T-helper 1 cell treated with Interleukin-12 subunit alpha and Interleukin-12 subunit beta and Interleukin-4 antibody, amounts not matched to agents 30 ng/mL and 1 ng/mL, for 36 hours (primary cell): ENCODE results near the gene OSBPL10. TPM values are rescaled to one million over a fixed set of nuclear protein-coding genes. Genes with fewer than 3 reads are reported as not detected.

ENCODE experiments used
- intact Hi-C: fragments of 100-400 bp; cut with micrococcal nuclease; formaldehyde crosslinking; loops from one replicate; pipeline ENCODE4 v1.15.1; 2024
- total RNA-seq: library from RNA; stranded (reverse); gene quantifications from 2 replicates; pipeline ENCODE4 v1.2.3, GENCODE V29; 2022

Gene OSBPL10
- total RNA-seq, 1 donor from 2014 or later = 4.7 TPM

GRCh38 chr3:31926543-31926942 is 54.5 kb downstream of the OSBPL10 start:
- intact Hi-C loops = no loop called here

- intact Hi-C loops = no loop called here
Observed at GRCh38 chr3:31925271-31925630, 55.8 kb downstream of the OSBPL10 start.

- intact Hi-C loops = no loop called here
Observed at GRCh38 chr3:31924610-31925270, 56.3 kb downstream of the OSBPL10 start.

GRCh38 chr3:31922962-31923361 is 58.1 kb downstream of the OSBPL10 start:
- intact Hi-C loops = no loop called here

GRCh38 chr3:31921837-31922236 is 59.2 kb downstream of the OSBPL10 start:
- intact Hi-C loops = no loop called here

- intact Hi-C loops = no loop called here
Observed at GRCh38 chr3:31920310-31920709, 60.8 kb downstream of the OSBPL10 start.

GRCh38 chr3:31919528-31919927 is 61.5 kb downstream of the OSBPL10 start:
- intact Hi-C loops = loop anchor here (2.0 to 10.0 kb wide), 7 partner anchors 61 to 1261 kb away; partner anchors contain the start of genes OSBPL10, STT3B and ZNF860

- intact Hi-C loops = loop anchor here (1.0 to 10.0 kb wide), 12 partner anchors 62 to 1260 kb away; partner anchors contain the start of genes CNOT10, GPD1L, OSBPL10 and STT3B
Observed at GRCh38 chr3:31918179-31919150, 62.6 kb downstream of the OSBPL10 start.

- intact Hi-C loops = loop anchor here (1.0 to 10.0 kb wide), 12 partner anchors 63 to 1259 kb away; partner anchors contain the start of genes CNOT10, GPD1L, OSBPL10 and STT3B
Observed at GRCh38 chr3:31917303-31918005, 63.6 kb downstream of the OSBPL10 start.

- intact Hi-C loops = loop anchor here (10.0 kb wide), 1 partner anchor 697 kb away; no protein-coding TSS in a partner anchor
Observed at GRCh38 chr3:31911643-31912042, 69.4 kb downstream of the OSBPL10 start.

- intact Hi-C loops = loop anchor here (10.0 kb wide), 1 partner anchor 696 kb away; no protein-coding TSS in a partner anchor
Observed at GRCh38 chr3:31911124-31911523, 69.9 kb downstream of the OSBPL10 start.

GRCh38 chr3:31909455-31909854 is 71.6 kb downstream of the OSBPL10 start:
- intact Hi-C loops = no loop called here

GRCh38 chr3:31908391-31909097 is 72.5 kb downstream of the OSBPL10 start:
- intact Hi-C loops = no loop called here

- intact Hi-C loops = no loop called here
Observed at GRCh38 chr3:31906182-31906581, 74.9 kb downstream of the OSBPL10 start.

GRCh38 chr3:31903686-31904431 is 77.2 kb downstream of the OSBPL10 start:
- intact Hi-C loops = no loop called here

GRCh38 chr3:31900583-31900982 is 80.5 kb downstream of the OSBPL10 start:
- intact Hi-C loops = no loop called here

- intact Hi-C loops = no loop called here
Observed at GRCh38 chr3:31896648-31897433, 84.2 kb downstream of the OSBPL10 start.

GRCh38 chr3:31896026-31896425 is 85.0 kb downstream of the OSBPL10 start:
- intact Hi-C loops = no loop called here

- intact Hi-C loops = no loop called here
Observed at GRCh38 chr3:31895471-31895870, 85.6 kb downstream of the OSBPL10 start.
